Calu3 (cell line): ENCODE data around the gene AIPL1. TPM values are rescaled to one million over a fixed set of nuclear protein-coding genes. Genes with fewer than 3 reads are reported as not detected.
A peak's percentile ranks its signal among the peaks of the same experiment; 100 is the strongest.

ENCODE experiments used
- BruUV-seq: library from RNA; stranded (reverse); fragments of 400-500 nt; replicated peaks from 2 replicates; lab custom pipeline; 2021; lab: Mats Ljungman, UMichigan
- CTCF ChIA-PET: fragments of 300-600 bp; sonication (Branson Sonifier 250); formaldehyde crosslinking; loops from one replicate; lab custom pipeline; 2022; ENCODE audit warnings: antibody characterized with exemption; lab: Charles Lee
- DNase-seq: peaks from one replicate; pipeline ENCODE4 v3.0.0; 2022
- H3K27ac Mint-ChIP-seq: one replicate; pipeline ENCODE4 v1.8.0; 2022; ENCODE audit warnings: mixed read lengths; ENCODE audit not compliant: unreplicated experiment
- H3K27me3 Mint-ChIP-seq: one replicate; pipeline ENCODE4 v1.8.0; 2022; ENCODE audit warnings: mixed read lengths; ENCODE audit not compliant: unreplicated experiment
- H3K36me3 Mint-ChIP-seq: one replicate; pipeline ENCODE4 v1.8.0; 2022; ENCODE audit warnings: mild to moderate bottlenecking, moderate library complexity, mixed read lengths; ENCODE audit not compliant: insufficient read depth, unreplicated experiment
- H3K4me1 Mint-ChIP-seq: one replicate; pipeline ENCODE4 v1.8.0; 2022; ENCODE audit warnings: mild to moderate bottlenecking, low read depth, mixed read lengths; ENCODE audit not compliant: unreplicated experiment
- H3K4me3 Mint-ChIP-seq: one replicate; pipeline ENCODE4 v1.8.0; 2022; ENCODE audit warnings: mild to moderate bottlenecking, low read depth, moderate library complexity, mixed read lengths; ENCODE audit not compliant: unreplicated experiment
- H3K9me3 Mint-ChIP-seq: one replicate; pipeline ENCODE4 v1.8.0; 2022; ENCODE audit warnings: low read depth, mixed read lengths; ENCODE audit not compliant: unreplicated experiment
- intact Hi-C: fragments of 100-400 bp; cut with micrococcal nuclease; formaldehyde crosslinking; loops from one replicate; pipeline ENCODE4 v1.10.0; 2022; ENCODE audit not compliant: unreplicated experiment
- total RNA-seq: library from RNA; stranded (reverse); gene quantifications from 2 replicates; pipeline ENCODE4 v1.2.3, GENCODE V29; 2022
- TF ChIP-seq, protein P1 (sequence below): fragments of 200-600 bp; IDR thresholded peaks from one replicate; pipeline ENCODE4 v1.8.0; 2022; ENCODE audit warnings: antibody characterized with exemption; ENCODE audit not compliant: unreplicated experiment

AIPL1 gene
- total RNA-seq, 1 experiment from 2014 or later, result not detected

DNA sequence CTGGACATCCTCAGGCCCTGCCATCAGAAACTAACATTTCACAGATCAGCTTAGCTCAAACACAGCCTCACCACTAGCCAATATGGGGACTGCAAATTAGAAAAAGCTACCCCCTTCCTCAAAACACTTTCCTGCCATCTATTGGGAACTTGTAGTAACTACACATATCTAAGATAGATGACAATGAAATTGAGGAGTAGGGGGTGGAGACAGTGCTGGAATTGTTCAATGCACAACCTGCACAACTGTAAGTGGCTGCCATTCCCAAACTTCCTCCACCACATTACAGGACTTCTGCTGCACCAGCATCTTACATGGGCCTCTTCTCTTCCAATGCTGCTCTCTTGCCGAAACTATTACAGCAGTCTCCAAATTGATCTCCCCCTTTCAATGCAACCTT is 21.9 kb downstream of the AIPL1 start:
- Mint-ChIP-seq H3K27ac (no peak overlapping the region), H3K27me3 (peaks cover 98% of the 10 kb centered on the region), H3K9me3 (no peaks in the 10 kb centered on the region), H3K4me1 (no peaks in the 10 kb centered on the region), H3K36me3 (no peaks in the 10 kb centered on the region), H3K4me3 (no peak overlapping the region)
- DNase-seq, result no peak
- CTCF ChIA-PET, result interaction anchor here (0.8 to 1.4 kb wide), 6 partner anchors 11 to 826 kb away, joined by 3 to 5 read pairs (median 4); no protein-coding TSS in a partner anchor
- TF ChIP-seq, protein P1, sequence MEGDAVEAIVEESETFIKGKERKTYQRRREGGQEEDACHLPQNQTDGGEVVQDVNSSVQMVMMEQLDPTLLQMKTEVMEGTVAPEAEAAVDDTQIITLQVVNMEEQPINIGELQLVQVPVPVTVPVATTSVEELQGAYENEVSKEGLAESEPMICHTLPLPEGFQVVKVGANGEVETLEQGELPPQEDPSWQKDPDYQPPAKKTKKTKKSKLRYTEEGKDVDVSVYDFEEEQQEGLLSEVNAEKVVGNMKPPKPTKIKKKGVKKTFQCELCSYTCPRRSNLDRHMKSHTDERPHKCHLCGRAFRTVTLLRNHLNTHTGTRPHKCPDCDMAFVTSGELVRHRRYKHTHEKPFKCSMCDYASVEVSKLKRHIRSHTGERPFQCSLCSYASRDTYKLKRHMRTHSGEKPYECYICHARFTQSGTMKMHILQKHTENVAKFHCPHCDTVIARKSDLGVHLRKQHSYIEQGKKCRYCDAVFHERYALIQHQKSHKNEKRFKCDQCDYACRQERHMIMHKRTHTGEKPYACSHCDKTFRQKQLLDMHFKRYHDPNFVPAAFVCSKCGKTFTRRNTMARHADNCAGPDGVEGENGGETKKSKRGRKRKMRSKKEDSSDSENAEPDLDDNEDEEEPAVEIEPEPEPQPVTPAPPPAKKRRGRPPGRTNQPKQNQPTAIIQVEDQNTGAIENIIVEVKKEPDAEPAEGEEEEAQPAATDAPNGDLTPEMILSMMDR, result peak; percentile 30
- intact Hi-C loops, result loop anchor here (2.0 kb wide), 1 partner anchor 134 kb away; no protein-coding TSS in a partner anchor
- BruUV-seq, result no TSS peak

DNA sequence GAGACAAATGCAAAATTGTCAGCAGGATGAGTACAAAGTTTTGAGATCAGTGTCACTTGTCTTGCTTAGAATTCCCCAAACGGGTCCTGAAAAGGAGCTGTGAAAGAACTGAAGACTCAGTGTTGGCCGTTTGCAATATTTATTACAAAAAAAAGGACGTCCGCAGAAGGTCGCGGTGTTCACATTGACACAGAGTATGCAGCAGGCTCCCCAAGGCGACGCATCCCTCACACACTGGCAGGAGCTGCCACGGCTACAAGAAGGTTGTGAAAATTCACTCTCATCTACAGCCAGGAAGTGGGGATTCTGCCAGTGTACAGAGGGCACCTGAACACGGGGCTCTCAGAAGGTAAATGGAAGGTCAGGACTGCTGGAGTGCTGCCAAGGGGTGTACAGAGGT is 26.2 kb downstream of the AIPL1 start:
- Mint-ChIP-seq H3K9me3 (no peaks in the 10 kb centered on the region), H3K4me1 (no peaks in the 10 kb centered on the region), H3K27ac (no peak overlapping the region), H3K4me3 (no peak overlapping the region), H3K36me3 (no peaks in the 10 kb centered on the region), H3K27me3 (peaks cover 87% of the 10 kb centered on the region)
- CTCF ChIA-PET, result no interaction called here
- intact Hi-C loops, result no loop called here
- BruUV-seq, result no TSS peak
- TF ChIP-seq, protein P1, result no peak
- DNase-seq, result no peak

DNA sequence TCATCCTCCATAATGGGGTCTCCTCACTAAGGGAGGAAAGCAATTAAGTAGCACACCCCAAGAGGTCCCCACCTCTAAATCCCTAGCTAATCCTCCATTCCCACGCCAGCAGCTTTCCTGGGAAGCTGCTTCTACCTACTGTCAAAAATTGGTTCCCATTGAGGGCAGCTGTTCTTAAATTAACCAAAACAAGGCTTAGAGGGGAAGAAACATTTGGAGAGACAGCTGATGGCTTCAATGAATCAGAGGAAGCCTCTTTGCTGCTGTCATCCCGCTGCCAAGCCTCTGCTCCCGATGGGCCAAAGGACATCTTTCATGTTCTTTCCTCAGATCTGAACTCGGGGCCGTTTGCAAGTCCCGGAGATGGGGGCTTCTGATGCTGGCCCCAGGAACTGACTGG is 26.6 kb downstream of the AIPL1 start:
- intact Hi-C loops, result no loop called here
- H3K4me1 Mint-ChIP-seq, result no peaks in the 10 kb centered on the region
- H3K27me3 Mint-ChIP-seq, result peaks cover 83% of the 10 kb centered on the region
- H3K9me3 Mint-ChIP-seq, result no peaks in the 10 kb centered on the region
- no peak overlapping the region for H3K4me3 Mint-ChIP-seq
- TF ChIP-seq, protein P1, result no peak
- CTCF ChIA-PET, result no interaction called here
- no peaks in the 10 kb centered on the region for H3K36me3 Mint-ChIP-seq
- no peak overlapping the region for H3K27ac Mint-ChIP-seq
- DNase-seq, result no peak
- BruUV-seq, result no TSS peak

DNA sequence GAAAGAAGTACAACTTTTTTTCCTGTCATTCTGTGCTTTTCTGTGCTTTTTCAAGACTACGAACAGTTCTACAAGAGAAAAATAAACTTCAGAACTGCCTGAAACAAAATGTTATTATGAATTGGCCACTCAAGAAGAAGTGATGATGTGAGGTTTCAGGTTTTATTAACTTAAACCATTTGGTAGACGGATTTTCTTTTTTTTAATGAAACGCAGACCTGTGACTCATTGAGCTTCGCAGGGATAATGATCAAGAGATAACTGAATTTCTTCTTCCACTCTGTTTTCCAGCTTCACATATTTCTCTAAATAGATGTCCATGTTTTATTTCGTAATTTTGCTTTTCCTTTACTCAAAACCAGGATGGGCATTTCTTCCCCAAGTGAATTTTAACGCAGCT is 32.7 kb downstream of the AIPL1 start:
- CTCF ChIA-PET, result interaction anchor here (0.6 kb wide), 1 partner anchor 618 kb away, joined by 6 read pairs; no protein-coding TSS in a partner anchor
- BruUV-seq, result no TSS peak

More for the DNA sequence above, 32.7 kb downstream of the AIPL1 start:
- no peak overlapping the region for H3K27ac Mint-ChIP-seq
- no peaks in the 10 kb centered on the region for H3K36me3 Mint-ChIP-seq
- intact Hi-C loops, result no loop called here
- H3K27me3 Mint-ChIP-seq, result peaks cover 23% of the 10 kb centered on the region
- DNase-seq, result no peak
- H3K4me1 Mint-ChIP-seq, result no peaks in the 10 kb centered on the region
- no peak overlapping the region for H3K4me3 Mint-ChIP-seq
- TF ChIP-seq, protein P1, result no peak
- peaks cover 3% of the 10 kb centered on the region for H3K9me3 Mint-ChIP-seq
